ENCODE data around the gene RUNX2. TPM values are rescaled to one million over a fixed set of nuclear protein-coding genes. Genes with fewer than 3 reads are reported as not detected.

RUNX2 gene
- total RNA-seq, 2 experiments from 2014 or later: 0.27 to 0.44 TPM

DNA sequence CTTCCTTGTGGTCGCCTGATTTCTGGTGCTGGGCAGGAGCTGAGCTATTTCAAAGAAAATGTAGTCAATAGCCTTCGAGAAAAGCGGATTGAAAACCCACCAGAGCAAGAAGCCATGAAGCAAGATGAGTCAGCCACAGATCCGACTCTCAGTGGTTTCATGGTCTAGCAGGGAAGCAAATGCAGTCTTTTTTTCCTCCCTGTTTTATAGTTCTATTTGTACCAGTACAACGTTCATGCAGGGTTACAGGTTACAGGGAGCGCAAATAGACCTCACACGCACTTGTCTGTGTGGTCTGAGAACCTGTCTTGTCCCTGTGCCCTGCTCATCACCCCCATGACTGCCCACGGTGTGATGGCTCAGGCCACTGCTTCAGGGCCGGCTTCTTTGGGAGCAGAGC is 359.4 kb downstream of the RUNX2 start:
- Histone ChIP-seq H3K36me3 (ENCODE audit: insufficient read depth, low read length) (no peaks in the 10 kb centered on the region), H3K9me3 (ENCODE audit: low read length) (peaks cover 3% of the 10 kb centered on the region; the same call in 1 of the 2 replicates), H3K79me2 (ENCODE audit: insufficient read depth, low read depth, low read length) (no peaks in the 10 kb centered on the region), H3K4me1 (ENCODE audit: insufficient read depth, low read length, poor library complexity, severe bottlenecking) (no peaks in the 10 kb centered on the region), H3K9me2 (ENCODE audit: insufficient read depth, low read length) (no peaks in the 10 kb centered on the region), H4K20me1 (ENCODE audit: insufficient read depth, low read length) (no peaks in the 10 kb centered on the region), H3K4me2 (ENCODE audit: low read length) (no peak overlapping the region), H3K4me3 (ENCODE audit: low read depth, low read length, poor library complexity, severe bottlenecking) (no peak overlapping the region), H2AFZ (ENCODE audit: low read length) (no peak overlapping the region), H3K27ac (ENCODE audit: low read depth, low read length, poor library complexity, severe bottlenecking) (no peak overlapping the region)
- BruUV-seq (replicated peaks): no TSS peak
- CTCF ChIA-PET (ENCODE audit: unreplicated experiment): no interaction called here
- DNase-seq (ENCODE audit: low spot score): no peak
- POLR2A ChIA-PET: no interaction called here
- intact Hi-C loops (cut with micrococcal nuclease; ENCODE audit: unreplicated experiment): no loop called here
- TF ChIP-seq, protein P1, sequence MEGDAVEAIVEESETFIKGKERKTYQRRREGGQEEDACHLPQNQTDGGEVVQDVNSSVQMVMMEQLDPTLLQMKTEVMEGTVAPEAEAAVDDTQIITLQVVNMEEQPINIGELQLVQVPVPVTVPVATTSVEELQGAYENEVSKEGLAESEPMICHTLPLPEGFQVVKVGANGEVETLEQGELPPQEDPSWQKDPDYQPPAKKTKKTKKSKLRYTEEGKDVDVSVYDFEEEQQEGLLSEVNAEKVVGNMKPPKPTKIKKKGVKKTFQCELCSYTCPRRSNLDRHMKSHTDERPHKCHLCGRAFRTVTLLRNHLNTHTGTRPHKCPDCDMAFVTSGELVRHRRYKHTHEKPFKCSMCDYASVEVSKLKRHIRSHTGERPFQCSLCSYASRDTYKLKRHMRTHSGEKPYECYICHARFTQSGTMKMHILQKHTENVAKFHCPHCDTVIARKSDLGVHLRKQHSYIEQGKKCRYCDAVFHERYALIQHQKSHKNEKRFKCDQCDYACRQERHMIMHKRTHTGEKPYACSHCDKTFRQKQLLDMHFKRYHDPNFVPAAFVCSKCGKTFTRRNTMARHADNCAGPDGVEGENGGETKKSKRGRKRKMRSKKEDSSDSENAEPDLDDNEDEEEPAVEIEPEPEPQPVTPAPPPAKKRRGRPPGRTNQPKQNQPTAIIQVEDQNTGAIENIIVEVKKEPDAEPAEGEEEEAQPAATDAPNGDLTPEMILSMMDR (conservative IDR thresholded peaks at IDR 0.05; ENCODE audit: low read length): no peak
- TF ChIP-seq EZH2phosphoT487 (IDR thresholded peaks at IDR 0.05; ENCODE audit: borderline replicate concordance, low read depth, low read length): no peak

DNA sequence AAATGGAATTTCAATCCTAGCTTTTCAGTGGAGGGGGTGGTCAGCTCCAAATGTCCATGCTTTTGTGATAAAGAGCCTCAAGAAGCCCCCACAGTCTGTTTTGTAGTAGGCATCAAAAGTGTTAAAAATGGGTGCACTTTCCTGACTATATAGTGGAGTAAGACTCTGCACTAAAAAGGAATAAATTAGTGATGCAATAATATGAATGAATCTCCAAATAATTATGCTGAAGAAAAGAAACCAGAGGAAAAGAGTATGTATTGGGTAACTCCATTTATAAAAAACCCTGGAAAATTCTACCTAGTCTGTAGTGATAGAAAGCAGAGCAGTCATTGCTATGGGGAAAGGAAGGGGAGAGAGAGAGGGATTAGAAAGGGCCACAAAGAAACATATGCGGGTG is 360.1 kb downstream of the RUNX2 start:
- H3K79me2 ChIP-seq (ENCODE audit: insufficient read depth, low read depth, low read length): no peaks in the 10 kb centered on the region
- no peak overlapping the region for H3K4me2 ChIP-seq (ENCODE audit: low read length)
- no peak overlapping the region for H3K27ac ChIP-seq (ENCODE audit: low read depth, low read length, poor library complexity, severe bottlenecking)
- H4K20me1 ChIP-seq (ENCODE audit: insufficient read depth, low read length): no peaks in the 10 kb centered on the region
- no peak for TF ChIP-seq EZH2phosphoT487 (IDR thresholded peaks at IDR 0.05; ENCODE audit: borderline replicate concordance, low read depth, low read length)
- TF ChIP-seq, protein P1 (conservative IDR thresholded peaks at IDR 0.05; ENCODE audit: low read length): no peak
- no peak overlapping the region for H2AFZ ChIP-seq (ENCODE audit: low read length)
- no peaks in the 10 kb centered on the region for H3K36me3 ChIP-seq (ENCODE audit: insufficient read depth, low read length)
- POLR2A ChIA-PET: no interaction called here
- no peaks in the 10 kb centered on the region for H3K9me2 ChIP-seq (ENCODE audit: insufficient read depth, low read length)
- CTCF ChIA-PET (ENCODE audit: unreplicated experiment): no interaction called here
- intact Hi-C loops (cut with micrococcal nuclease; ENCODE audit: unreplicated experiment): no loop called here
- H3K9me3 ChIP-seq (ENCODE audit: low read length): no peaks in the 10 kb centered on the region
- no peak for DNase-seq (ENCODE audit: low spot score)
- no TSS peak for BruUV-seq (replicated peaks)
- H3K4me3 ChIP-seq (ENCODE audit: low read depth, low read length, poor library complexity, severe bottlenecking): no peak overlapping the region
- H3K4me1 ChIP-seq (ENCODE audit: insufficient read depth, low read length, poor library complexity, severe bottlenecking): no peaks in the 10 kb centered on the region

DNA sequence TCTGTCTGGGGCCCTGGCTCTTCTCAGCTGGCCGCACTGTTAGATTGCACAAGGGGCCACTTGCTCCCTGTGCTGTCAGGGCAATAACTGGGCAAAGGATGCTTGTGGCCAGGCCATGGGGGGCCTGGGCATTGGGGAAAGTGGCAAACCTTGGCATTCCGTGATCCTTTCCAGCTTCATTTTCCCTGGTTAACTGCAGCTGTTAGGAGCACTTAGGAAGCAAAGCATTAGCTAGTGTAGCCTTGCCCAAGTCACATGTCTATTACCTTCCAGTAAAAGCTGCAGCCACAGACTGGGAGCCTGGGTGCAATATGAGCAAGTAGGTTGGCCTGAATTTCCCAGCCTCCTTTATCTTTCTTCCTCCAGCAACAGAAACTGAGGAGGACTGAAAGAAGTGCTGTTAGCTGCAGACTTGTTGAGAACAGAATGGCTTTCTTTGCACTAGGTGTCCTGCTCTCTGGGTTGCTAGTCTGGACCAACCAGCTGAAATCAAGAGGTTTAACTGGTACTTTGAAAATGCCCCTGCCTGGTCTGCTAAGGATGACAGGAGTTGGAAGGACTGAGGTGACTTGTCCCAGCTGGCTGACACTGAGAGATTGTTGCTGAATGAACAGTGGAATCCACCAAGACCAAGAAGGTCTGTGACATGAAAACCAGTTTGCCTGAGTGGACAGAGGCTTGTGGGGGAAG is 361.9 kb downstream of the RUNX2 start:
- no peaks in the 10 kb centered on the region for H4K20me1 ChIP-seq (ENCODE audit: insufficient read depth, low read length)
- H3K4me2 ChIP-seq (ENCODE audit: low read length): no peak overlapping the region
- intact Hi-C loops (cut with micrococcal nuclease; ENCODE audit: unreplicated experiment): no loop called here
- H3K36me3 ChIP-seq (ENCODE audit: insufficient read depth, low read length): no peaks in the 10 kb centered on the region
- no peaks in the 10 kb centered on the region for H3K4me1 ChIP-seq (ENCODE audit: insufficient read depth, low read length, poor library complexity, severe bottlenecking)
- BruUV-seq (replicated peaks): no TSS peak
- H3K27ac ChIP-seq (ENCODE audit: low read depth, low read length, poor library complexity, severe bottlenecking): no peak overlapping the region
- H3K79me2 ChIP-seq (ENCODE audit: insufficient read depth, low read depth, low read length): no peaks in the 10 kb centered on the region
- DNase-seq (ENCODE audit: low spot score): no peak
- H3K9me3 ChIP-seq (ENCODE audit: low read length): no peaks in the 10 kb centered on the region
- H3K9me2 ChIP-seq (ENCODE audit: insufficient read depth, low read length): no peaks in the 10 kb centered on the region
- H3K4me3 ChIP-seq (ENCODE audit: low read depth, low read length, poor library complexity, severe bottlenecking): no peak overlapping the region
- CTCF ChIA-PET (ENCODE audit: unreplicated experiment): interaction anchor here (0.5 kb wide), 1 partner anchor 1071 kb away, joined by 3 read pairs; no protein-coding TSS in a partner anchor
- no peak overlapping the region for H2AFZ ChIP-seq (ENCODE audit: low read length)
- TF ChIP-seq, protein P1 (conservative IDR thresholded peaks at IDR 0.05; ENCODE audit: low read length): no peak
- TF ChIP-seq EZH2phosphoT487 (IDR thresholded peaks at IDR 0.05; ENCODE audit: borderline replicate concordance, low read depth, low read length): no peak
- POLR2A ChIA-PET: interaction anchor here (0.6 kb wide), 2 partner anchors 93 to 163 kb away, joined by 3 to 5 read pairs; no protein-coding TSS in a partner anchor

Measured in OCI-LY7 (cell line).